Left cardiac atrium (tissue), 4 donors: ENCODE measurements around the gene OR2T11. TPM values are rescaled to one million over a fixed set of nuclear protein-coding genes. Genes with fewer than 3 reads are reported as not detected.
"Not testable (repeated sequence)": the region's sequence is repeated elsewhere in the genome, so short reads cannot be mapped to it uniquely, and the experiment has no call there.

Source experiments
- ATAC-seq, 2 donors: fragments of 200-7000 bp; cut with Tn5 transposase; one replicate each; pipeline ENCODE4 v1.9.1; 2020; ENCODE audit warnings: mild to moderate bottlenecking in 2 of 2, moderate library complexity in 2 of 2
- DNase-seq: peaks from one replicate; pipeline ENCODE4 v3.0.0-alpha.2; 2020
- intact Hi-C, 2 donors: fragments of 100-400 bp; cut with DNase I; formaldehyde crosslinking; loops; one replicate each; pipeline versions ENCODE4 v1.14.1 to v1.15.1; 2022 to 2023
- total RNA-seq, 2 donors: library from RNA; stranded (reverse); fragmentation: NEBNext Ultra II Directional; extraction: Animal tissue kit (Norgen Biotek cat#: 25700); gene quantifications; one replicate each; pipeline ENCODE4 v1.2.1, GENCODE V29; 2021
- donor health status: DM: no; HTN: yes; CAD: no.
- donor health status: DM: no; HTN: yes; CAD: no; lungs with severe emphysema.
- donor health status: DM: yes; HTN: yes; CAD: no.
- donor health status: Dilated cardiomyopathy.

OR2T11 gene
- total RNA-seq, 2 donors from 2014 or later = not detected

DNA sequence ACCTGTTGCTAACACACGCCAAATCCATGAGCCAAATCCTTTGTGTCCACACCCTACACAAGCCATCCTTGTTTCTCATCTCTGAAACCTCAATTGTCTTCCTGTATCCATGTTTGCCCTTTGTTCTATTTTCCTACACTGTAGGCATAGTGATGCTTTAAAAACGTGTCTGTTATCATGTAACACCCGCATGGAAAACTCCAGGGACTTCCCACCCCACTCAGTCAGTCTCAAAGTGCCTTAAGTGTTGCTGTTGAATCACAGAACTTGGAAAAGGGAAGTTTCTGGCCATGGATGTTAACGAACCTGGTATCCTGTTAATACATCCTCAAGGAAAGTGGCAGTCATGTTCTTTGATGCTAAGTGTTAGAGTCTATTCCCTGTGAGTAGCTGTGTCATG, 9.7 kb downstream of the OR2T11 start:
- ATAC-seq (no peak), DNase-seq (no peak)
- intact Hi-C loops = no loop called here

DNA sequence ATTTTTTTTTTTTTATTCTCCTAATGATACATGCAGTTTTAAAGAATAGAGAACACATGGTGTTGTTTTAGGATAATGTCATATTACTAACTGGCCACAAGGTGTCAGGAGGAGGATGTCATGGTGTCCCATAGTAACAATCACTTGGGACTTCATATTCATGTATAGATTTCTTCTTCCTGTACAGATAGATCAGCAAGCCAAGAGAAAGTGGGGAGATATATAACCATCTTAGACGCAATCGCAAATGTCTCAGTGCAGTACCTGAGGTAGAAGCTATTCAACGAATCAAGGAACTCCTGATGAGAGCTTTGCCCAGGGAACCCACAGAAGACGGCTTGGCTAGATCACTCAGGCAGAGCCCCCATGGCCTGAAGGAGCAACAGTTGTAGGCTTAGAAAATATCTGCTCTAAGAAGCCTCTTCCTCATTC, 12.3 kb downstream of the OR2T11 start:
- ATAC-seq = peak; percentile 61 to 67
- no peak for DNase-seq
- intact Hi-C loops = loop anchor here (5.0 kb wide), 2 partner anchors 180 to 185 kb away; no protein-coding TSS in a partner anchor

DNA sequence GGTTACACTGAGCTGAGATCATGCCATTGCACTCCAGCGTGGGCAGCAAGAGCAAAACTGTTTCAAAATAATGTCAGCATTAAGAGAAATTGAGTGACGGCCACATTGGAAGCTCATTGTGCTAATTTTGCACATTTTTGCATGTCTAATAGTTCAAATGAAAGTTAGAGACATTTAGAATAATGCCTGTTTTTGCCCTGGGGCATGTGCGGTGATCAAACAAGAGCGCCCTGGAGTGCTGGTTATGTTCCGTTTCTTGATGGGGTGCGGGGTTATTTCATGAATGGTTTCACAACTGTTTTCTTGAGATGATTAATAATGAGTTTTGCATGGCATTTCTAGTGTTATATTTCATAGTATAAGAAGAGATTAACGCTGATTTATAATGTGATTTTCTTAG, 13.1 kb downstream of the OR2T11 start:
- intact Hi-C loops = loop anchor here (5.0 kb wide), 2 partner anchors 181 to 186 kb away; no protein-coding TSS in a partner anchor
- DNase-seq (no peak), ATAC-seq (no peak)

DNA sequence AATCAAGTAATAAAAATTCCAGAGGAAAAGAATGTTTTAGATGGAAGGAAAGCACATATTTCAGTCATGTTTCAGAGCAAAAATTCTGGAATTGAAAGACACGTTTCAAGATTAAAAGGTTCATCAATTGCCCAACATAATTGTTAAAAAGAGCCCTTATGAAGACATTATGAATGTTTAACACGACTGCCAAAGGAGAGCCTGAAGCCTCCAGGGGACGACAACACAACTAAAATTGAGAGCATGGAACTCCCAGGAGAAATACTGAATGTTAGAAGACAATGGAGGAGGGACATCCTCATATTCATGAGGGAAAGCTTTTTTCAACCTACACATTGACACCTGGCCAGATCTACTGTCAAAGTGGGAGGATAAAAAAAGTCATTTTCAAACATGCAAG, 16.0 kb downstream of the OR2T11 start:
- intact Hi-C loops = no loop called here
- DNase-seq (peak; percentile 23), ATAC-seq (peak in 1 of 2 donors; percentile 77)

DNA sequence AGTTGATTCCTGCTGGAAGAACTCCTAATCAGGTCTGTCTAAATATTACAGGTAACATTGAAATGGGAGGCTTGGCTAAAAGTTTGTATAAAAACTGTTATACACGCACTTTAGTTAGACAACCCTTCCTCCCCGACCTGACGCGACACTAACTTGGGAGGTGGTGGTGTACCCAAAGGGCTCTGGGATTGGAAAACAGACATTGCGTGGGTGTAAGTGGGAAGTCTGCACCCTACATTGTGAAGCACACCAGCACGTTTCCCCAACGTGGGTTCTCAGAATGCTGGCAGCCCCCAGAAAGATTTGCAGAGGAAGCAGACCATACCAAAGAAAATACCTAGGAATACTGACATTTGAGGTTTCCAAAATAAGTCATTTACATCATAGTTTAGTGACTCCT, 16.8 kb downstream of the OR2T11 start:
- intact Hi-C loops = no loop called here

DNA sequence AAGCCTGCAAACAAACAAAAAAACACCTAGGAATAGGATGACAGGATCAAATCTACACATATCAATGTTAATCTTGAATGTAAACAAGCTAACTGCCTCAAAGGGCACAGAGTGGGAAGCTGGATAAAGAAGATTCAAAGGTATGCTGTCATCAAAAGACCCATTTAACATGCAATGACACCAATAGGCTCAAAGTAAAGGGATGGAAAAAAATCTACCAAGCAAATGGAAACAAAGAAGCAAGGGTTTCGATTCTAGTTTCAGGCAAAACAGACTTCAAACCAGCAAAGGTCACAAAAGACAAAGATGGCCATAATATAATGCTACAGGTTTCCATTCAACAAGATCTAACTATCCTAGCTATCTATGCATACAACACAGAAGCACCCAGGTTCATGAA, 21.1 kb downstream of the OR2T11 start:
- DNase-seq (no peak), ATAC-seq (no peak)
- intact Hi-C loops = no loop called here

More for the DNA sequence above, 16.8 kb downstream of the OR2T11 start:
- DNase-seq (no peak), ATAC-seq (no peak)

DNA sequence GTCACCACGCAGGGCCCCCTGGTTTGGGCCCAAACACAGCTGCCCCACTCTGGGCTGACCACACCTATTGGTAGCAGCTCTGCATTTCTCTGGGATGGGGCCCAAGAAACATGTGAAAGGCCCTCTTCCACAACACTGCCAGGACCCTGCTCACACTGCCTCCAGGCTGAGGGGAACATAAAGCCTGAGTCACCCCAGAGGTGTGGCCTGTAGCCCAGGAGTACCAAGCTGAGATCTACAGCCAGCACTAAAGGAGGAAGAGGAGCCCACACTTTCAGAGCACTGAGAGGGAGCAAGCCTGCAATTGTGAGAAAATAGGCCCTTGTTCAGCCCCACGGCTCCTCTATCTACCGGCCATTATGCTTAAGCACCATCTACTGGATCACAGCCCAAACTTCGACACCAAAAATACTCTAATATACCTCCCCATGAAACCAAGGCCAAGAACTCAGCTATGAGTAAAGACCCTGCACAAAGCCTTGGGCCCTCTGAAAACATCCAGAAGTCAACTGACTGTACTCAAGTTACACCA, 22.9 kb downstream of the OR2T11 start:
- intact Hi-C loops = no loop called here
- no peak for ATAC-seq
- no peak for DNase-seq

DNA sequence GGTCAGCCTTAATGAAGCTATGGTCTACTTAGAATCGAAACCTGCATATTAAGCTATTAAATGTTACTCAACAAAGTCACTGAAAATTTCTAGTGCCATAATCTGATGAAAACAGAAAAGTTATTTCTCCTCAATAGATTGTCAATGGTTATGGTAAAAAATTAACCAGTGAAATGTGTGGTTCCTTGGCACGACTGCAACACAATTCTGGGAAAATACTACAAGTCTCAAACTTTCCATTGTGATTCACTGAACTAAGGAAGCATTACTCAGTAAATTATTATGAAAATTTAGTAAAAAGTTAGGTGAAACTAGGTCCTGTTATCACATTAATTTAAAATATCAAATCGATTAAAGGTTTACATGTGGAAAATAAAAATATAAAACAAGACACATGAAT, 24.6 kb downstream of the OR2T11 start:
- ATAC-seq (no peak), DNase-seq (no peak)
- intact Hi-C loops = no loop called here

DNA sequence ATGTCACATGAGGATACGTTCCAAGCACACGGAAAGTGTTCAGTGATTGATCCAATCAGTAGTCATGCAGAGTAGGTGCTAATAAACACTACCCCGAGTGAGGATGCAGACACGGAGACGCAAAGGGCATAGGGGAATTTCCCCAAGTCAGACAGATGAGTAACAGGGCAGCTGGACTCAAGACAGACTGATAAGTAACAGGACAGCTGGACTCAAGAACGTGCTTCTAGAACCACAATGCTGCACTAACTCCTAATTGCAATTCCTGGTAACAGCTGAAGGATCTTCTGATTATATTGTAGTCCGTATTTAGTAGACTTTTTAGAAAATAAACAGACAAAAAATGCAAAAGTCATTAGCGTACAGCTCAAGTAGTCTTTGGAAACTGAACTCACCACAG, 35.5 kb downstream of the OR2T11 start:
- ATAC-seq = no peak
- intact Hi-C loops = no loop called here
- no peak for DNase-seq

DNA sequence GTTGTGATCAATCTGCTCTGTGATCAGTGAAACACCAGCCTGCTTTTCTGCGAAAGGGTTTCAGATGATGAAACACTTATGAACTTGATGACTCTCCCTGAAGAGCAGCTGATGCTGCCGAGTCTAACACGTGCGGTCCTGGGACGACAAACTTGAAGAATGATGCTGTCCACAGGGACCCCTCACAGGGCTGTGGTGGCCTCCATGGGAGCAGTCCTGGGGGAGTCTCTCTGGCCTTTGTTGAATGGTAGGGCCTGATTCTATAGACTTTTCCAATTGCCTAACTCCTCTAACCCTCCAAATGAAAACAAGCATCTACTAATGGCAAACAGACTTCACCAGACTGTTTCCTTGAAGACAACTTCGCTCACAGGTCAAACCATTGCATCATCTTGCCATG, 37.3 kb downstream of the OR2T11 start, which contains the start of gene OR2T10:
TSS of gene OR2T10 (minus strand) at position 112 of the 400 bp plus-strand sequence. CDS start 3,932 bp downstream, outside the sequence.
- intact Hi-C loops = no loop called here
- ATAC-seq (no peak), DNase-seq (no peak)

DNA sequence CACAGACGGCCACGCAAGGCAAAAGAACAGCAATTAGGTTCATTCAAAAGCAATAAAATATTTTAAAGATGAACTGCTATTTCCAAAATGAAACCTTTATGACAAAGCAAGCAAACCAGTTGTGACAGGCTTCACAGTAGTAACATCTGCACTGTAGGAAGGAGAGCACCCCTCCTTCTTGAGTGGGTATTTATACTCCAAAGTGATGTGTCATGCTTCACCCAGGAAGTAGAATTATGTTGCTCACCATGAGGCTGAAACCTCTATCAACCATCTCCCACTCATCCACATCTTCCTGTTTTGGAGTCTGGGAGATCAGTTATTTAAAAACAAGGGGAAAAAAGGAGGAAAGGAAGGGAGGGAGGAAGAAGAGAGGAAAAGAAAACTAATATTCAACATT, 38.3 kb downstream of the OR2T11 start:
- DNase-seq = no peak
- ATAC-seq = no peak
- intact Hi-C loops = no loop called here

DNA sequence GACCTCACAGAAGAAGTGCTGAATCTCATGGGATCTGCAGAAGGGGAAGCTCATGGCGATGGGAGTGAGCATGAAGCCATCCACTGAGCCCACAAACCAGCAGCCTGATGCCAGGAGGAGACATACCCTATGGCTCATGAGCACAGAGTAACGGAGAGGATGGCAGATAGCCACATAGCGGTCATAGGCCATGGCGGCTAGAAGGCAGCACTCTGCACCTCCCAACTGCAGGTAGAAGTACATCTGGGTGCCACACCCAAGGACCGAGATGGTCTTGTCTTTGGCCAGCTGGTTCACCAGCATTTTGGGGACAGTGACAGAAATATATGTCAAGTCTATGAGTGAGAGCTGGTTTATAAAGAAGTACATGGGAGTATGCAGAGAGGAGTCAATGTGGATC, 41.7 kb downstream of the OR2T11 start:
- no peak for ATAC-seq

DNA sequence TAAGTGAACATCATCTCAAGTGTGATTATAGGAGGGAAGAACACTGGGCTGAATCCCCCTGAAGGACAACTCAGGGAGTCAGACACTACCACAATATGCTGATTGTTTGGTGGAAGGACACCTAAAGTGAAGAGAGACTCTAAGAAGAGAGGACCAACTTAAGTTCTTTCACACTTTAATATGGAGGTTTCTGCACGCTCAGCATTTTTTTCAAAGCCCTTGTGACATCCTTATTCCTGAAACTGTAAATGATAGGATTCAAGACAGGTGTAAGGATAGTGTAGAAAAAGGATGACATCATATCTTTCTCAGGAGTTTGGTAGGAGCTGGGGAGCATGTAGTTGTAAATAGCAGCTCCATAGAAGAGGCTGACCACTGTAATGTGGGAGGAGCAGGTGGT, 42.2 kb downstream of the OR2T11 start:
- no peak for DNase-seq
- ATAC-seq = no peak
- intact Hi-C loops = no loop called here

More for the DNA sequence above, 41.7 kb downstream of the OR2T11 start:
- no peak for DNase-seq
- intact Hi-C loops = no loop called here

DNA sequence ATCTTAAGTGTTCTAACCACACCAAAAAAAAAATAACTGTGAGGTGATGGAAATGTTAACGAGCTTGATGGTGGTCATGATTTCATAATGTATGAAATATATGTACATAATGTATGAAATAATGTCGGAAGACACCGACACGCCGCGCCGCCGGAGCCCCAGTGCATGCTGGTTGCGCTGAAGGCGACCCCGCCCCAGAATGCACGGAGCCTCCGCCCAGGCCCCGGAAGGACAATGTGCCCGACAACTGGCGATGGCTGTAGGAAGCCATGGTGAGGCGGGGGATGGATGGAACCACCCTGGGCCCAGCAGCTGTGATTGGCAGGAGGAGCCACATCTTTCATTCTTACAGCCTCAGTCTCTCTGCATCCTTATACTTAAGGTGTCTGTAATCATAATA, 44.8 kb downstream of the OR2T11 start:
- intact Hi-C loops = no loop called here
- no peak for DNase-seq
- ATAC-seq = no peak

DNA sequence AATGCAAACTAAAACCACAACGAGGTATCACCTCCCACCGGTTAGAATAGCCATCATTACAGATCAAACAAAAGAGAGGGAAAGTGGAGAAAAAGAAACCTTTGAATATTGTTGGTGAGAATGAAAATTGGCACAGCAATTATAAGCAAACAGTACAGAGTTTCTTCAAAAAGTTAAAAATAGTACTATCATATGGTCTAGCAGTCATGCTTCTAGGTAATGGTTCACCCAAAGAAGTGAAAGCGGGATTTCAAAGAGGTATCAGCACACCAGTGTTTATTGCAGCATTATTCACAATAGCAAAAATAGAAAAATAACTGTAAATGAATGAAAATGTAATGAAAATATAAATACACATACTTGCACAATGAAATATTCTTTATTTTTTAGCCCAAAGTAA, 45.6 kb downstream of the OR2T11 start:
- ATAC-seq (no peak), DNase-seq (no peak)
- intact Hi-C loops = no loop called here

DNA sequence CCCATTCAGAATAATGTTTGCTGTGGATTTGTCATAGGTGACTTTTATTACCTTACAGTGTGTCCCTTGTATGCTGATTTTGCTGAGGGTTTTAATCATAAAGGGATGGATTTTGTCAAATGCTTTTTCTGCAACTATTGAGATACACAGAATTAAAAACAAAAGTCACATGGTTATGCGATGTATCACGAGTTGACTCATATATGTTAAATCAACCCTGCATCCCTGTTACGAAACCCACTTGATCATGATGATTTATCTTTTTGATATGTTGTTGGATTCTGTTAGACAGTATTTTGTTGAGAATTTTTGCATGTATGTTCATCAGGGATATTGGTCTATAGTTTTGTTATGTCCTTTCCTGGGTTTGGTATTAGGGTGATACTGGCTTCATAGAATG, 49.6 kb downstream of the OR2T11 start:
- DNase-seq (no peak), ATAC-seq (no peak)
- intact Hi-C loops = no loop called here

DNA sequence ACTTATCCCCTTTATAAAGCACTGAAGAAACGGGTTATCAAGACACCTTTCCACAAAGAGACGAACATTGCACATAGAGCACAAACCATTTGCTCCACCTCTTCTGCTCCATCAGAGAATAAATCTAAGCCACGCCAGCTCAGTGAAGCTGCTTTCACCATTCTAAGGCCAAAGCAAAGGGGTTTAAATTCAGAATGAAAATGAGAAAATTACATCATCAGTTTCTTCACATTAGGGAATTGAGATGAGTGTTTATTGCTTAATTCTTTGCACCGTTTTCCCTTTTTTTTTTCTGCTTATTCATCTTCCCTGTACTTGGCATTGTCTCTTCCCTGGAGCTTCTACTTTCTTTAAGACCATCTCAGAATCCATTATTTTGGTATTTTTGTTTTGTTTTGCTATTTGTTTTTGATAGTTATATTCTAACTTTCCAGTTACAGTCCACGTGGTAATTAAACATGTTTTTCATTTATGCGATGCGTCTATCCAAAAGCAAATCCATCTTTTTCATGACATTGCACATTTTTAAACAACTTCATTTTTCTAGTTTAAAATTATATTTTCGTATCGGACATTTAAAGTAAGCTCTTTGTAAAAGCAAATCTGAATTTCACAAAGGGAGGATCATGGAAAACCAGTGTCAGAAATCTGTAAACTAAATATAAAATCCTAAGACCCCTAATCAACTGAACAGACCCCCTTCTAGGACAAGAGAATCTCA, 58.5 kb downstream of the OR2T11 start:
- no peak for ATAC-seq
- intact Hi-C loops = no loop called here
- DNase-seq = no peak

DNA sequence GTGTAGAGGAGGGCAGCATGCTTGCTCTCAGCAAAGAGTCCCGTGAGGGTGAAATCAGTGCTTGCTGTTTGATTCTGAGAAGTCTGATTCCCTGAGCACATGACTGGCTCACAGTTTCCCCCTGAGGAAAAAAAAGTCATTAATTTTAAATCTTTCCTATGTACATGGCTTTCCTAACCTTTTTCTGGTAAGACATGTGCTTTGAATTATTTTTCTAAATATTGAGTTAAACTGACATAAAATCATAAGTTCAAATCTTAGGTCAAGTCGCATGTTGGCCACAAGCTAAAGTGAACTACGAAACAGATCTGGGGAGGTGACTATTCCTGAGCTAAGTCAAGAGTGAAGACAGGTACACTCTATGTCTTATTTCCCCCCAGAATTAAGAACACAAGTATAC, 60.2 kb downstream of the OR2T11 start, which contains the start of gene OR2T34:
TSS of gene OR2T34 (minus strand) at position 101 of the 400 bp plus-strand sequence. CDS start at position 101, 0 bp downstream.
- DNase-seq, intact Hi-C loops, ATAC-seq: not testable (repeated sequence)

DNA sequence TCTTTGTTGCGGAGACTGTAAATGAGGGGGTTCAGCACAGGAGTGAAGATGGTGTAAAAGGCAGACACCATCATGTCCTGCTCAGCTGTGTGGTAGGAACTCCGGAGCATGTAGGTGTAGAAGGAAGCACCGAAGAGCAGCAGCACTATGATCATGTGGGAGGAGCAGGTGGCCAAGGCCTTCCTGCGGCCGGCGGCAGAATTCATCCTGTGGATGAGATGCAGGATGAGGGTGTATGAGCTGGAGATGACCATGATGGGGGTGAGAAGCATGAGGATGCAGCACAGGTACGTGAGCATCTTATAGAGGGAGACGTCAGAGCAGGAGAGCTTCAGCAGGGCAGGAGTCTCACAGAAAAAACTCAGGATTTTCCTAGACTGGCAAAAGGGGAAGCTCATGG, 61.0 kb downstream of the OR2T11 start:
- DNase-seq, ATAC-seq, intact Hi-C loops: not testable (repeated sequence)
